Neural progenitor cell (in vitro differentiated cells): Measurements from ENCODE around the gene CAMK2A. TPM values are rescaled to one million over a fixed set of nuclear protein-coding genes. Genes with fewer than 3 reads are reported as not detected.

Experiments
- DNase-seq: peaks from one replicate; pipeline ENCODE4 v3.0.0-alpha.2; 2016; ENCODE audit warnings: low spot score
- H2AFZ ChIP-seq: fragments of 200-600 bp; sonication (generic); replicated peaks from 2 replicates; pipeline ENCODE4 v1.6.1; 2016; ENCODE audit warnings: antibody characterized with exemption
- H3F3A ChIP-seq: fragments of 200-600 bp; sonication (generic); 2 replicates; pipeline ENCODE4 v1.6.1; 2016; ENCODE audit warnings: antibody characterized with exemption, low read depth
- H3K27ac ChIP-seq: fragments of 200-600 bp; sonication (generic); 2 replicates; pipeline ENCODE4 v1.5.1; 2016; ENCODE audit warnings: mild to moderate bottlenecking
- H3K27me3 ChIP-seq: fragments of 200-600 bp; sonication (generic); 2 replicates; pipeline ENCODE4 v1.6.1; 2016; ENCODE audit warnings: mild to moderate bottlenecking, moderate library complexity
- H3K36me3 ChIP-seq: fragments of 200-600 bp; sonication (generic); 2 replicates; pipeline ENCODE4 v1.5.1; 2016
- H3K4me1 ChIP-seq: fragments of 200-600 bp; sonication (generic); 2 replicates; pipeline ENCODE4 v1.6.1; 2016; ENCODE audit warnings: mixed run types
- H3K4me2 ChIP-seq: fragments of 200-600 bp; sonication (generic); 2 replicates; pipeline ENCODE4 v1.6.1; 2016
- H3K4me3 ChIP-seq: fragments of 200-600 bp; sonication (generic); 2 replicates; pipeline ENCODE4 v1.5.1; 2016
- H3K79me2 ChIP-seq: fragments of 200-600 bp; sonication (generic); 2 replicates; pipeline ENCODE4 v1.6.1; 2016; ENCODE audit warnings: low read depth
- H3K9ac ChIP-seq: fragments of 200-600 bp; sonication (generic); 2 replicates; pipeline ENCODE4 v1.6.1; 2016
- H3K9me3 ChIP-seq: fragments of 200-600 bp; sonication (generic); 2 replicates; pipeline ENCODE4 v1.5.1; 2016; ENCODE audit warnings: low read depth
- H4K20me1 ChIP-seq: fragments of 200-600 bp; sonication (generic); 2 replicates; pipeline ENCODE4 v1.6.1; 2016; ENCODE audit warnings: low read depth
- H3K27ac Mint-ChIP-seq: 3 replicates; pipeline ENCODE4 v1.8.0; 2021; ENCODE audit warnings: mixed read lengths
- H3K27me3 Mint-ChIP-seq: 2 replicates; pipeline ENCODE4 v1.8.0; 2022; ENCODE audit warnings: low read depth, mild to moderate bottlenecking, inconsistent platforms, moderate library complexity, mixed read lengths; ENCODE audit not compliant: insufficient read depth
- H3K36me3 Mint-ChIP-seq: 3 replicates; pipeline ENCODE4 v1.8.0; 2021; ENCODE audit warnings: mixed read lengths
- H3K4me1 Mint-ChIP-seq: 3 replicates; pipeline ENCODE4 v1.8.0; 2021; ENCODE audit warnings: mixed read lengths
- H3K4me3 Mint-ChIP-seq: 3 replicates; pipeline ENCODE4 v1.8.0; 2021; ENCODE audit warnings: mild to moderate bottlenecking, moderate library complexity, mixed read lengths
- H3K9me3 Mint-ChIP-seq: 3 replicates; pipeline ENCODE4 v1.8.0; 2020; ENCODE audit warnings: mixed read lengths
- EZH2 ChIP-seq: fragments of 200-600 bp; sonication (generic); IDR thresholded peaks from 2 replicates; pipeline ENCODE4 v1.6.1; 2017; ENCODE audit warnings: antibody characterized with exemption, mild to moderate bottlenecking, moderate library complexity
- EZH2phosphoT487 ChIP-seq: fragments of 200-600 bp; sonication (generic); IDR thresholded peaks from 2 replicates; pipeline ENCODE4 v1.6.1; 2017; ENCODE audit warnings: antibody characterized with exemption
- total RNA-seq: library from RNA; depleted of rRNA; stranded (reverse); fragments of >200 nt; gene quantifications from 2 replicates; pipeline ENCODE4 v1.2.3, GENCODE V29; 2015; ENCODE audit warnings: low replicate concordance
- TF ChIP-seq, protein P1 (sequence below): fragments of 200-600 bp; sonication (generic); IDR thresholded peaks from 2 replicates; pipeline ENCODE4 v1.5.1; 2017; ENCODE audit warnings: antibody characterized with exemption, mild to moderate bottlenecking

Gene CAMK2A
- total RNA-seq, 1 donor from 2014 or later = 0.09 TPM

DNA sequence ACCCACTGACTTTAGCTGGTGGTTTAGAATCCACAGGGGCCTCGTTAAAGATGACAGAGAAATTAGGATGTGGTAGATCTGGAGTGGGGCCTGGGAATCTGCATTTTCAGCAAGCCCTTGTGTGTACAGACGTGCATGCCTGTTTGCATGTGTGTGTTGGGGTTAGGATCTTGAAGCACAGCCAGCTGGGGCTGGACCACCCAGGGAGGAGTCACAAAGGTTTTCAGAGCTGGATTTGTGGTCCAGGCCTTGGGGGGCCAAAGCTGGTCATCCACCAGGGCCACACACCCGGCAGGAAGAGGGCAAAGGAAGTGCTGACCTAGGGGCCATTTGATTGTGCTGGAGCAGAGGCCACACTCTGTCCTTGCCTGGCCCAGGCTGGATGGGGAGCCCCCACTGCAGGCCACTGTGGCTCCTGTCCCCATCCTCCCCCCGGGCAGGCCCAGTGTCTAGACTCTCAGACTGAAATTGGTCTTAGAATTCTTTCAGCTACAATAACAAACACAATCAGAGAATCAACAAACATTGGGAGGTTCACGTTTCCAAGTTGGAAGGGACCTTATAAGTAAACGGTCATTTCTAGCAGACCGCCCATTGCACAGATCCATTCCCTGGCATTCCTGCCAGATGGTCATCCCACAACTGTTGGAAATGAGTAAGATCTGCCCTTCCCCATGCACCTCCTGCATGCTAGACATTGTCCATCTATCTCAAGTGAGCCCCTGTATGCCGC, 112.7 kb downstream of the CAMK2A start:
- Mint-ChIP-seq H3K36me3 (no peaks in the 10 kb centered on the region), H3K9me3 (peaks cover 2% of the 10 kb centered on the region), H3K4me1 (peaks cover 20% of the 10 kb centered on the region), H3K27ac (no peak overlapping the region), H3K27me3 (peaks cover 8% of the 10 kb centered on the region), H3K4me3 (no peak overlapping the region)
- H3K79me2 ChIP-seq = no peaks in the 10 kb centered on the region
- no peaks in the 10 kb centered on the region for H3F3A ChIP-seq
- no peak overlapping the region for H3K9ac ChIP-seq
- no peak overlapping the region for H3K4me2 ChIP-seq
- H3K27ac ChIP-seq = no peak overlapping the region
- peaks cover 11% of the 10 kb centered on the region for H3K27me3 ChIP-seq
- no peaks in the 10 kb centered on the region for H3K9me3 ChIP-seq
- DNase-seq = no peak
- no peaks in the 10 kb centered on the region for H4K20me1 ChIP-seq
- TF ChIP-seq EZH2 = no peak
- TF ChIP-seq EZH2phosphoT487 = no peak
- TF ChIP-seq, protein P1, sequence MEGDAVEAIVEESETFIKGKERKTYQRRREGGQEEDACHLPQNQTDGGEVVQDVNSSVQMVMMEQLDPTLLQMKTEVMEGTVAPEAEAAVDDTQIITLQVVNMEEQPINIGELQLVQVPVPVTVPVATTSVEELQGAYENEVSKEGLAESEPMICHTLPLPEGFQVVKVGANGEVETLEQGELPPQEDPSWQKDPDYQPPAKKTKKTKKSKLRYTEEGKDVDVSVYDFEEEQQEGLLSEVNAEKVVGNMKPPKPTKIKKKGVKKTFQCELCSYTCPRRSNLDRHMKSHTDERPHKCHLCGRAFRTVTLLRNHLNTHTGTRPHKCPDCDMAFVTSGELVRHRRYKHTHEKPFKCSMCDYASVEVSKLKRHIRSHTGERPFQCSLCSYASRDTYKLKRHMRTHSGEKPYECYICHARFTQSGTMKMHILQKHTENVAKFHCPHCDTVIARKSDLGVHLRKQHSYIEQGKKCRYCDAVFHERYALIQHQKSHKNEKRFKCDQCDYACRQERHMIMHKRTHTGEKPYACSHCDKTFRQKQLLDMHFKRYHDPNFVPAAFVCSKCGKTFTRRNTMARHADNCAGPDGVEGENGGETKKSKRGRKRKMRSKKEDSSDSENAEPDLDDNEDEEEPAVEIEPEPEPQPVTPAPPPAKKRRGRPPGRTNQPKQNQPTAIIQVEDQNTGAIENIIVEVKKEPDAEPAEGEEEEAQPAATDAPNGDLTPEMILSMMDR = no peak
- H2AFZ ChIP-seq = no peak overlapping the region
- no peaks in the 10 kb centered on the region for H3K4me1 ChIP-seq
- no peaks in the 10 kb centered on the region for H3K36me3 ChIP-seq
- H3K4me3 ChIP-seq = no peak overlapping the region

DNA sequence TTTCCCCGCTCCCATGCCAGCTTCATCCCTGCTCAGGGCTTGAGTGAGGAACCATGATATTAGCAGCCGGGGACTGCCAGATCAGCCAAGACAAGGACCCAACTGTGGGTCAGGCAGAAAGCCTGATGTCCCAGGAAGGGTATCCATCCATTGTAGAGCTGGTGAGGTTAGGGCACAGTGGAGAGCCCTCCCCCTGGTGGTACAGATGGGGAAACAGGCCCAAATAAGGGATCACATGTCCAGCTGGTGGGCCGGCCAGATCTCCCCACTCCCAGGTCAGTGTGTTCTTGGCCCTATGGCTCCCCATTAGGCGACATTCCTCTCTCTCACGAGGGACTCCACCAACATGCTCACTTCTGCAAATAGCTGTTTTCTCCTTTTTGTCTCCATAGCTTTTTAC, 114.0 kb downstream of the CAMK2A start:
- no peaks in the 10 kb centered on the region for H4K20me1 ChIP-seq
- Mint-ChIP-seq H3K9me3 (no peaks in the 10 kb centered on the region), H3K4me1 (peaks cover 12% of the 10 kb centered on the region), H3K4me3 (no peak overlapping the region), H3K27ac (no peak overlapping the region), H3K36me3 (no peaks in the 10 kb centered on the region), H3K27me3 (peaks cover 11% of the 10 kb centered on the region)
- H3F3A ChIP-seq = no peaks in the 10 kb centered on the region
- H2AFZ ChIP-seq = peak overlapping the region; percentile 64
- DNase-seq = peak; percentile 68
- no peaks in the 10 kb centered on the region for H3K36me3 ChIP-seq
- H3K27me3 ChIP-seq = peaks cover 22% of the 10 kb centered on the region
- TF ChIP-seq EZH2phosphoT487 (no peak), EZH2 (no peak)
- TF ChIP-seq, protein P1 = peak; percentile 65
- H3K4me1 ChIP-seq = no peaks in the 10 kb centered on the region
- no peak overlapping the region for H3K4me3 ChIP-seq
- no peaks in the 10 kb centered on the region for H3K79me2 ChIP-seq
- H3K9ac ChIP-seq = no peak overlapping the region
- H3K27ac ChIP-seq = no peak overlapping the region
- no peaks in the 10 kb centered on the region for H3K9me3 ChIP-seq
- no peak overlapping the region for H3K4me2 ChIP-seq

DNA sequence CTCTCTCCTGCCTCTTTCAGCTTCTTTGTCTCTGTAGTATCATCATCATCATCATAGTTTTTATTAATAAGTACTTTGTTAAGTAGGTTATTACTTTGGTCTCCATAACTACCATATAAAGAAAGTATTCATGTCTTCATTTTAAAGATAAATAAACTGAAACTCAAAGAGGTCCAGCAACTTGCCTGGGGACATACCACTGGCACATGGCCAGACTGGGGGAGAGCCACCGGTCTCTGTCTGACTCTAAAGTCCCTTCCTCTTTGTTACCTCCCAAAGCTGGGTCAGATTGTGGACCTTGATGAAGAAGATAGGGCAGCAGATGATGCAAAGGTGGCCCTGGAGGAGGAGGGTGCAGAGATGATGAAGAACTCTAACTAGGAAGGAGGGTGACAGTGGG, 114.5 kb downstream of the CAMK2A start:
- Histone ChIP-seq H3K4me3 (no peak overlapping the region), H3K79me2 (no peaks in the 10 kb centered on the region), H2AFZ (peak overlapping the region; percentile 64), H3K36me3 (no peaks in the 10 kb centered on the region), H3K27me3 (peaks cover 27% of the 10 kb centered on the region), H3K9me3 (no peaks in the 10 kb centered on the region), H3K4me2 (no peak overlapping the region), H4K20me1 (no peaks in the 10 kb centered on the region), H3F3A (no peaks in the 10 kb centered on the region), H3K27ac (no peak overlapping the region), H3K4me1 (no peaks in the 10 kb centered on the region), H3K9ac (no peak overlapping the region)
- Mint-ChIP-seq H3K27me3 (peaks cover 12% of the 10 kb centered on the region), H3K36me3 (no peaks in the 10 kb centered on the region), H3K9me3 (no peaks in the 10 kb centered on the region), H3K4me1 (peaks cover 8% of the 10 kb centered on the region), H3K27ac (no peak overlapping the region), H3K4me3 (no peak overlapping the region)
- DNase-seq = no peak
- TF ChIP-seq EZH2phosphoT487 = no peak
- no peak for TF ChIP-seq EZH2
- TF ChIP-seq, protein P1 = no peak
